Erythroblast (primary cell): ENCODE results near the gene GRM5.

Source experiments
- GATA1 ChIP-seq: IDR thresholded peaks from 2 replicates; pipeline ENCODE4 v1.6.1; 2011; ENCODE audit warnings: low read depth, mild to moderate bottlenecking, control low read depth, low read length, moderate library complexity
- POLR2A ChIP-seq: IDR thresholded peaks from 2 replicates; pipeline ENCODE4 v1.6.1; 2011; ENCODE audit warnings: mild to moderate bottlenecking, low read length

DNA sequence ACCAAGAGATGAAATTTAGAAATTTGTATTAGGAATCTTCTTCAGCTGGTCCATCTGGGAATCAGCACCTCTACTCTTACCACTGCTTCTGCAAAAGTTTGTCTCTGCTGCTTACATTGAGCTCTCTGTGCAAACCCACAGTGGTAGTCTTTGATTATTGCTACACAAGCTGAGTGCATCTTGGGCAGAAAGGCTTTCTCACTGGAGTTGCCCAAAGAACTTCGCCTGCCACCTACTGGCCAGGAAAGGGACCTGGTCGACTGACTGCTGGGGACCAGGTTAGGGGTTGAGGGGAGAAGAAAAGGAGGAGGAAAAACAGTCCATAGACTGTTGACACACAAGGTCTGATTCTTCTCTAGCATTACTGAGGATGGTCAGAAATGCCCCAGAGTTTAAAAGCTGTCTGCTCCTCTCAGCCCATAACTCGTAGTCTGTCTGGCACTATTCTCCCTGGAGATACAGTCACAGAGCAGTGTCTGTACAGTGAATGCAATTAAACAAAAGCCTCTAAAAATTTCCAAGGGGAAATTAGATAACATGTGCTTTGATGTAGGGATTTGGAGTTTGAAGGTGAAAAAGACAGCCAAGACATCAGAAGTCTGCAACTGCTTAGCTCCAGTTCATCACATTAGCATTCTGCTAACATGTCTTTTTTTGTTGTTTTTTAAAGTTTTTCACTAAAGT lies 513.3 kb downstream of the GRM5 start:
- no peak for TF ChIP-seq POLR2A
- TF ChIP-seq GATA1 = no peak
